Measurements from ENCODE around the gene HIP1. TPM values are rescaled to one million over a fixed set of nuclear protein-coding genes. Genes with fewer than 3 reads are reported as not detected.

The HIP1 gene
- total RNA-seq, 2 donors from 2014 or later, result 42.9 to 48.2 TPM

- peak; percentile 21 for ATAC-seq (ENCODE audit: insufficient number of reproducible peaks, low FRiP score, low read depth)
- TF ChIP-seq CTCF (IDR thresholded peaks at IDR 0.05), result no peak
- H3K4me1 ChIP-seq (ENCODE audit: control insufficient read depth in 1 of 2, low read depth in 2 of 2), result peaks cover 27 to 68% of the 10 kb centered on the region in 2 donors
- no peak overlapping the region for H3K4me3 ChIP-seq
- DNase-seq (ENCODE audit: low spot score), result no peak
- no peaks in the 10 kb centered on the region for H3K9me3 ChIP-seq
- H3K27ac ChIP-seq, result peak overlapping the region; percentile 90 to 92
- H3K36me3 ChIP-seq, result no peaks in the 10 kb centered on the region
- H3K27me3 ChIP-seq (replicated peaks; ENCODE audit: insufficient read depth), result no peaks in the 10 kb centered on the region
These were observed 22.9 kb downstream of the HIP1 start for GRCh38 chr7:75715864-75716263.

- no peaks in the 10 kb centered on the region for H3K27me3 ChIP-seq (replicated peaks; ENCODE audit: insufficient read depth)
- DNase-seq (ENCODE audit: low spot score) (no peak), ATAC-seq (ENCODE audit: insufficient number of reproducible peaks, low FRiP score, low read depth) (no peak)
- H3K4me1 ChIP-seq (ENCODE audit: control insufficient read depth in 1 of 2, low read depth in 2 of 2), result peaks cover 32 to 73% of the 10 kb centered on the region in 2 donors
- peak overlapping the region; percentile 48 for H3K4me3 ChIP-seq
- no peaks in the 10 kb centered on the region for H3K36me3 ChIP-seq
- peak overlapping the region; percentile 90 to 92 for H3K27ac ChIP-seq
- no peak for TF ChIP-seq CTCF (IDR thresholded peaks at IDR 0.05)
- H3K9me3 ChIP-seq, result peaks cover 10% of the 10 kb centered on the region
These were observed 26.0 kb downstream of the HIP1 start for GRCh38 chr7:75712517-75713361.

- DNase-seq (ENCODE audit: low spot score) (no peak), ATAC-seq (ENCODE audit: insufficient number of reproducible peaks, low FRiP score, low read depth) (peak; percentile 55)
- no peak for TF ChIP-seq CTCF (IDR thresholded peaks at IDR 0.05)
- Histone ChIP-seq H3K27ac (peak overlapping the region; percentile 90 to 92), H3K36me3 (no peaks in the 10 kb centered on the region), H3K4me3 (peak overlapping the region; percentile 48), H3K27me3 (replicated peaks; ENCODE audit: insufficient read depth) (no peaks in the 10 kb centered on the region), H3K4me1 (ENCODE audit: control insufficient read depth in 1 of 2, low read depth in 2 of 2) (peaks cover 32 to 64% of the 10 kb centered on the region in 2 donors), H3K9me3 (peaks cover 10% of the 10 kb centered on the region)
These were observed 26.9 kb downstream of the HIP1 start for GRCh38 chr7:75711656-75712514.

GRCh38 chr7:75711076-75711475 lies 27.7 kb downstream of the HIP1 start:
- DNase-seq (ENCODE audit: low spot score), result no peak
- no peaks in the 10 kb centered on the region for H3K27me3 ChIP-seq (replicated peaks; ENCODE audit: insufficient read depth)
- H3K4me3 ChIP-seq, result peak overlapping the region; percentile 48
- H3K4me1 ChIP-seq (ENCODE audit: control insufficient read depth in 1 of 2, low read depth in 2 of 2), result peaks cover 32 to 56% of the 10 kb centered on the region in 2 donors
- no peak for TF ChIP-seq CTCF (IDR thresholded peaks at IDR 0.05)
- no peaks in the 10 kb centered on the region for H3K36me3 ChIP-seq
- ATAC-seq (ENCODE audit: insufficient number of reproducible peaks, low FRiP score, low read depth), result no peak
- peaks cover 10% of the 10 kb centered on the region for H3K9me3 ChIP-seq
- peak overlapping the region; percentile 90 to 92 for H3K27ac ChIP-seq

GRCh38 chr7:75704928-75705327 lies 33.8 kb downstream of the HIP1 start:
- peaks cover 0 to 5% of the 10 kb centered on the region in 2 donors for H3K4me1 ChIP-seq (ENCODE audit: control insufficient read depth in 1 of 2, low read depth in 2 of 2)
- ATAC-seq (ENCODE audit: insufficient number of reproducible peaks, low FRiP score, low read depth), result no peak
- no peak overlapping the region for H3K4me3 ChIP-seq
- H3K36me3 ChIP-seq, result no peaks in the 10 kb centered on the region
- no peak for DNase-seq (ENCODE audit: low spot score)
- no peak overlapping the region for H3K27ac ChIP-seq
- TF ChIP-seq CTCF (IDR thresholded peaks at IDR 0.05), result no peak
- H3K9me3 ChIP-seq, result peaks cover 5% of the 10 kb centered on the region
- no peaks in the 10 kb centered on the region for H3K27me3 ChIP-seq (replicated peaks; ENCODE audit: insufficient read depth)

Data from thoracic aorta (tissue), 2 donors.